ENCODE data around the gene TEX264.

DNA sequence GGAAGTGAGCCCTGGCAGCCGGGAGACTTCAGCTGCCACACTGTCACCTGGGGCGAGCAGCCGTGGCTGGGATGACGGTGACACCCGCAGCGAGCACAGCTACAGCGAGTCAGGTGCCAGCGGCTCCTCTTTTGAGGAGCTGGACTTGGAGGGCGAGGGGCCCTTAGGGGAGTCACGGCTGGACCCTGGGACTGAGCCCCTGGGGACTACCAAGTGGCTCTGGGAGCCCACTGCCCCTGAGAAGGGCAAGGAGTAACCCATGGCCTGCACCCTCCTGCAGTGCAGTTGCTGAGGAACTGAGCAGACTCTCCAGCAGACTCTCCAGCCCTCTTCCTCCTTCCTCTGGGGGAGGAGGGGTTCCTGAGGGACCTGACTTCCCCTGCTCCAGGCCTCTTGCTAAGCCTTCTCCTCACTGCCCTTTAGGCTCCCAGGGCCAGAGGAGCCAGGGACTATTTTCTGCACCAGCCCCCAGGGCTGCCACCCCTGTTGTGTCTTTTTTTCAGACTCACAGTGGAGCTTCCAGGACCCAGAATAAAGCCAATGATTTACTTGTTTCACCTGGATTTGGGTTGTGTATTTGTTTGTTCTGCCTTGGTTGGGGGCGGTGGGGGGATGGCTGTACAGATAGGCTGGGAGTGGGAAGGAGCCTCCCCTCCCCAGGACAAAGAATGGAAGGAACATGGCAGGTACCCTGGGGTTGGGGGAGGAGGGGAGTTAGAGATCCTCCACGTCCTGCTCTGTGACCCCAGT lies 32.9 kb downstream of the TEX264 start:
- TF ChIP-seq ZBTB7A (IDR thresholded peaks at IDR 0.05; ENCODE audit: low read depth), result no peak
- TF ChIP-seq FOXM1 (IDR thresholded peaks at IDR 0.05; ENCODE audit: borderline replicate concordance, low read depth), result no peak
- no peak for TF ChIP-seq EP300 (IDR thresholded peaks at IDR 0.05; ENCODE audit: borderline replicate concordance)
- TF ChIP-seq TEAD4 (IDR thresholded peaks at IDR 0.05), result no peak
- TF ChIP-seq TAF1 (IDR thresholded peaks at IDR 0.05; ENCODE audit: low read depth), result no peak
- TF ChIP-seq RAD21 (IDR thresholded peaks at IDR 0.05; ENCODE audit: low read depth), result no peak
- TF ChIP-seq YY1 (IDR thresholded peaks at IDR 0.05; ENCODE audit: low read depth), result no peak
- TF ChIP-seq, protein P1, sequence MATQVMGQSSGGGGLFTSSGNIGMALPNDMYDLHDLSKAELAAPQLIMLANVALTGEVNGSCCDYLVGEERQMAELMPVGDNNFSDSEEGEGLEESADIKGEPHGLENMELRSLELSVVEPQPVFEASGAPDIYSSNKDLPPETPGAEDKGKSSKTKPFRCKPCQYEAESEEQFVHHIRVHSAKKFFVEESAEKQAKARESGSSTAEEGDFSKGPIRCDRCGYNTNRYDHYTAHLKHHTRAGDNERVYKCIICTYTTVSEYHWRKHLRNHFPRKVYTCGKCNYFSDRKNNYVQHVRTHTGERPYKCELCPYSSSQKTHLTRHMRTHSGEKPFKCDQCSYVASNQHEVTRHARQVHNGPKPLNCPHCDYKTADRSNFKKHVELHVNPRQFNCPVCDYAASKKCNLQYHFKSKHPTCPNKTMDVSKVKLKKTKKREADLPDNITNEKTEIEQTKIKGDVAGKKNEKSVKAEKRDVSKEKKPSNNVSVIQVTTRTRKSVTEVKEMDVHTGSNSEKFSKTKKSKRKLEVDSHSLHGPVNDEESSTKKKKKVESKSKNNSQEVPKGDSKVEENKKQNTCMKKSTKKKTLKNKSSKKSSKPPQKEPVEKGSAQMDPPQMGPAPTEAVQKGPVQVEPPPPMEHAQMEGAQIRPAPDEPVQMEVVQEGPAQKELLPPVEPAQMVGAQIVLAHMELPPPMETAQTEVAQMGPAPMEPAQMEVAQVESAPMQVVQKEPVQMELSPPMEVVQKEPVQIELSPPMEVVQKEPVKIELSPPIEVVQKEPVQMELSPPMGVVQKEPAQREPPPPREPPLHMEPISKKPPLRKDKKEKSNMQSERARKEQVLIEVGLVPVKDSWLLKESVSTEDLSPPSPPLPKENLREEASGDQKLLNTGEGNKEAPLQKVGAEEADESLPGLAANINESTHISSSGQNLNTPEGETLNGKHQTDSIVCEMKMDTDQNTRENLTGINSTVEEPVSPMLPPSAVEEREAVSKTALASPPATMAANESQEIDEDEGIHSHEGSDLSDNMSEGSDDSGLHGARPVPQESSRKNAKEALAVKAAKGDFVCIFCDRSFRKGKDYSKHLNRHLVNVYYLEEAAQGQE (IDR thresholded peaks at IDR 0.05; ENCODE audit: low read depth), result no peak
- no peak for TF ChIP-seq CEBPB (IDR thresholded peaks at IDR 0.05)
- no peak for TF ChIP-seq EGR1 (IDR thresholded peaks at IDR 0.05)
- no peak for TF ChIP-seq TCF12 (IDR thresholded peaks at IDR 0.05; ENCODE audit: low read depth)
- no peak for TF ChIP-seq NFIC (IDR thresholded peaks at IDR 0.05)

Data from Ishikawa (cell line).